ENCODE results near the gene NHS. TPM values are rescaled to one million over a fixed set of nuclear protein-coding genes. Genes with fewer than 3 reads are reported as not detected.
A peak's percentile ranks its signal among the peaks of the same experiment; 100 is the strongest.

NHS gene
- total RNA-seq, 1 donor from 2014 or later: 8.3 TPM

- H3K4me1 ChIP-seq: peaks cover 23% of the 10 kb centered on the region
- DNase-seq (ENCODE audit: extremely low spot score in 2 of 2): no peak
- no peak overlapping the region for H3K4me3 ChIP-seq
- no peaks in the 10 kb centered on the region for H3K36me3 ChIP-seq
- no peak overlapping the region for H3K27ac ChIP-seq
- intact Hi-C loops (cut with DNase I): no loop called here
- no peaks in the 10 kb centered on the region for H3K9me3 ChIP-seq
- no peaks in the 10 kb centered on the region for H3K27me3 ChIP-seq
- TF ChIP-seq POLR2AphosphoS5 (IDR thresholded peaks at IDR 0.05; ENCODE audit: insufficient read depth in 1 of 2, low read depth in 1 of 2) (no peak), CTCF (IDR thresholded peaks at IDR 0.05) (no peak), POLR2A (IDR thresholded peaks at IDR 0.05) (no peak)
These were observed 174.2 kb downstream of the NHS start for GRCh38 chrX:17549107-17549651.

- no peak overlapping the region for H3K4me3 ChIP-seq
- H3K9me3 ChIP-seq: no peaks in the 10 kb centered on the region
- no peaks in the 10 kb centered on the region for H3K36me3 ChIP-seq
- no peak overlapping the region for H3K27ac ChIP-seq
- H3K4me1 ChIP-seq: peaks cover 27% of the 10 kb centered on the region
- H3K27me3 ChIP-seq: no peaks in the 10 kb centered on the region
- no peak for TF ChIP-seq CTCF (IDR thresholded peaks at IDR 0.05)
- TF ChIP-seq POLR2AphosphoS5 (IDR thresholded peaks at IDR 0.05; ENCODE audit: insufficient read depth in 1 of 2, low read depth in 1 of 2): no peak
- intact Hi-C loops (cut with DNase I): no loop called here
- no peak for DNase-seq (ENCODE audit: extremely low spot score in 2 of 2)
These were observed 175.0 kb downstream of the NHS start for GRCh38 chrX:17550011-17550410.

- DNase-seq (ENCODE audit: extremely low spot score in 2 of 2): no peak
- Histone ChIP-seq H3K27me3 (no peaks in the 10 kb centered on the region), H3K4me1 (peaks cover 27% of the 10 kb centered on the region), H3K4me3 (no peak overlapping the region), H3K27ac (no peak overlapping the region), H3K36me3 (no peaks in the 10 kb centered on the region), H3K9me3 (no peaks in the 10 kb centered on the region)
- TF ChIP-seq POLR2AphosphoS5 (IDR thresholded peaks at IDR 0.05; ENCODE audit: insufficient read depth in 1 of 2, low read depth in 1 of 2): no peak
- no peak for TF ChIP-seq CTCF (IDR thresholded peaks at IDR 0.05)
- TF ChIP-seq POLR2A (IDR thresholded peaks at IDR 0.05): no peak
- intact Hi-C loops (cut with DNase I): no loop called here
These were observed 177.1 kb downstream of the NHS start for GRCh38 chrX:17552044-17552650.

- no peak overlapping the region for H3K27ac ChIP-seq
- DNase-seq (ENCODE audit: extremely low spot score in 2 of 2): no peak
- H3K9me3 ChIP-seq: no peaks in the 10 kb centered on the region
- no peaks in the 10 kb centered on the region for H3K27me3 ChIP-seq
- TF ChIP-seq POLR2AphosphoS5 (IDR thresholded peaks at IDR 0.05; ENCODE audit: insufficient read depth in 1 of 2, low read depth in 1 of 2): no peak
- no peak for TF ChIP-seq POLR2A (IDR thresholded peaks at IDR 0.05)
- no peak for TF ChIP-seq CTCF (IDR thresholded peaks at IDR 0.05)
- no peak overlapping the region for H3K4me3 ChIP-seq
- intact Hi-C loops (cut with DNase I): no loop called here
- H3K36me3 ChIP-seq: no peaks in the 10 kb centered on the region
- peaks cover 22% of the 10 kb centered on the region for H3K4me1 ChIP-seq
These were observed 178.5 kb downstream of the NHS start for GRCh38 chrX:17553469-17553868.

- no peak for TF ChIP-seq CTCF (IDR thresholded peaks at IDR 0.05)
- TF ChIP-seq POLR2A (IDR thresholded peaks at IDR 0.05): no peak
- TF ChIP-seq POLR2AphosphoS5 (IDR thresholded peaks at IDR 0.05; ENCODE audit: insufficient read depth in 1 of 2, low read depth in 1 of 2): no peak
- DNase-seq (ENCODE audit: extremely low spot score in 2 of 2): peak in 1 of 2 donors; percentile 74
- no peaks in the 10 kb centered on the region for H3K9me3 ChIP-seq
- intact Hi-C loops (cut with DNase I): no loop called here
- H3K27me3 ChIP-seq: no peaks in the 10 kb centered on the region
- H3K36me3 ChIP-seq: no peaks in the 10 kb centered on the region
- no peak overlapping the region for H3K27ac ChIP-seq
- peaks cover 22% of the 10 kb centered on the region for H3K4me1 ChIP-seq
- no peak overlapping the region for H3K4me3 ChIP-seq
These were observed 179.0 kb downstream of the NHS start for GRCh38 chrX:17553961-17554482.

Measured in vagina (tissue), 2 donors.